ENCODE results near the gene CCDC40.

CCDC40 gene

GRCh38 chr17:80116276-80116920, 80.0 kb downstream of the CCDC40 start:
- DNase-seq (ENCODE audit: low spot score): no peak

GRCh38 chr17:80116921-80117380, 80.5 kb downstream of the CCDC40 start:
- no peak for DNase-seq (ENCODE audit: low spot score)

GRCh38 chr17:80117491-80118401, 81.3 kb downstream of the CCDC40 start:
- no peak for DNase-seq (ENCODE audit: low spot score)

- DNase-seq (ENCODE audit: low spot score): no peak
Measured at GRCh38 chr17:80118601-80119270, 82.3 kb downstream of the CCDC40 start.

GRCh38 chr17:80119271-80119791, 82.9 kb downstream of the CCDC40 start:
- DNase-seq (ENCODE audit: low spot score): no peak

GRCh38 chr17:80119839-80120238, 83.4 kb downstream of the CCDC40 start:
- no peak for DNase-seq (ENCODE audit: low spot score)

- no peak for DNase-seq (ENCODE audit: low spot score)
Measured at GRCh38 chr17:80122026-80122575, 85.7 kb downstream of the CCDC40 start.

- DNase-seq (ENCODE audit: low spot score): no peak
Measured at GRCh38 chr17:80122926-80123505, 86.6 kb downstream of the CCDC40 start.

- peak; percentile 67 for DNase-seq (ENCODE audit: low spot score)
Measured at GRCh38 chr17:80123791-80124190, 87.3 kb downstream of the CCDC40 start.

GRCh38 chr17:80124351-80124981, 88.0 kb downstream of the CCDC40 start:
- DNase-seq (ENCODE audit: low spot score): peak; percentile 87

GRCh38 chr17:80125656-80126448, 89.4 kb downstream of the CCDC40 start:
- peak; percentile 36 for DNase-seq (ENCODE audit: low spot score)

- DNase-seq (ENCODE audit: low spot score): no peak
Measured at GRCh38 chr17:80126449-80126715, 89.9 kb downstream of the CCDC40 start.

GRCh38 chr17:80129006-80129565, 92.6 kb downstream of the CCDC40 start:
- DNase-seq (ENCODE audit: low spot score): no peak

GRCh38 chr17:80130992-80131391, 94.5 kb downstream of the CCDC40 start:
- no peak for DNase-seq (ENCODE audit: low spot score)

- no peak for DNase-seq (ENCODE audit: low spot score)
Measured at GRCh38 chr17:80132906-80133625, 96.6 kb downstream of the CCDC40 start.

GRCh38 chr17:80133626-80133970, 97.2 kb downstream of the CCDC40 start:
- DNase-seq (ENCODE audit: low spot score): no peak

- no peak for DNase-seq (ENCODE audit: low spot score)
Measured at GRCh38 chr17:80137131-80137530, 100.7 kb downstream of the CCDC40 start.

- no peak for DNase-seq (ENCODE audit: low spot score)
Measured at GRCh38 chr17:80138856-80139426, 102.5 kb downstream of the CCDC40 start.

- DNase-seq (ENCODE audit: low spot score): no peak
Measured at GRCh38 chr17:80141463-80142165, 105.2 kb downstream of the CCDC40 start.
